SH-SY5Y (cell line): ENCODE measurements around the gene LRIG3.

ENCODE experiments used
- GATA2 ChIP-seq: IDR thresholded peaks from 2 replicates; pipeline ENCODE4 v1.6.1; 2011; ENCODE audit warnings: mild to moderate bottlenecking, low read depth, low read length
- GATA3 ChIP-seq: IDR thresholded peaks from 2 replicates; pipeline ENCODE4 v1.6.1; 2011; ENCODE audit warnings: low read depth, mild to moderate bottlenecking, low read length, moderate library complexity

DNA sequence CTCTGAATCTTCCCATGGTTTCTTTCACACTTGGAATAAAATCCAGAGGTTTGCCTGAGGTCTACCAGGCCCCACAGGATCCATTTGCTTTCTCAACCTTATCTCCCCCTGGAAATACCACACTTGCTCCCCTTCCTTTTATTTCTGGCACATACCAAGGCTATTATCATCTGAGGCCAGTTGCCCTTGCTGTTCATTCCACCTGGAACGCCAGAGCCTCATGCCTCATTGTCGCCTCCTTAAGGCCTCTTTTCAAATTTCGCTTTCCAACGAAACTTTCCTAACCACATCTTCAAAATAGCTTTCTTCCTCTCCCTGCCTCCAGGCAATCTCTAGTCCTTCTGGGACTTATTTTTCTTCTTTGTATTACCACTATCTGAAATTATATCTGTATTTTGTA, 11.2 kb upstream of the LRIG3 start:
- TF ChIP-seq GATA2 (no peak), GATA3 (no peak)
